ENCODE results near the gene CHST15. TPM values are rescaled to one million over a fixed set of nuclear protein-coding genes. Genes with fewer than 3 reads are reported as not detected.

CHST15 gene
- polyA plus RNA-seq, 1 experiment = 6.2 TPM

- H3K27me3 ChIP-seq (ENCODE audit: control insufficient read depth, insufficient read depth, low read length) = peaks cover 2% of the 10 kb centered on the region
- ChIA-PET CTCF (interaction anchor here (1.2 kb wide), 1 partner anchor 12 kb away, joined by 4 read pairs; no protein-coding TSS in a partner anchor), POLR2A (interaction anchor here (0.6 kb wide), 1 partner anchor 15 kb away, joined by 3 read pairs; no protein-coding TSS in a partner anchor)
- H3K4me3 ChIP-seq (ENCODE audit: low read depth, low read length) = no peak overlapping the region
- TF ChIP-seq, protein P1, sequence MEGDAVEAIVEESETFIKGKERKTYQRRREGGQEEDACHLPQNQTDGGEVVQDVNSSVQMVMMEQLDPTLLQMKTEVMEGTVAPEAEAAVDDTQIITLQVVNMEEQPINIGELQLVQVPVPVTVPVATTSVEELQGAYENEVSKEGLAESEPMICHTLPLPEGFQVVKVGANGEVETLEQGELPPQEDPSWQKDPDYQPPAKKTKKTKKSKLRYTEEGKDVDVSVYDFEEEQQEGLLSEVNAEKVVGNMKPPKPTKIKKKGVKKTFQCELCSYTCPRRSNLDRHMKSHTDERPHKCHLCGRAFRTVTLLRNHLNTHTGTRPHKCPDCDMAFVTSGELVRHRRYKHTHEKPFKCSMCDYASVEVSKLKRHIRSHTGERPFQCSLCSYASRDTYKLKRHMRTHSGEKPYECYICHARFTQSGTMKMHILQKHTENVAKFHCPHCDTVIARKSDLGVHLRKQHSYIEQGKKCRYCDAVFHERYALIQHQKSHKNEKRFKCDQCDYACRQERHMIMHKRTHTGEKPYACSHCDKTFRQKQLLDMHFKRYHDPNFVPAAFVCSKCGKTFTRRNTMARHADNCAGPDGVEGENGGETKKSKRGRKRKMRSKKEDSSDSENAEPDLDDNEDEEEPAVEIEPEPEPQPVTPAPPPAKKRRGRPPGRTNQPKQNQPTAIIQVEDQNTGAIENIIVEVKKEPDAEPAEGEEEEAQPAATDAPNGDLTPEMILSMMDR (IDR thresholded peaks at IDR 0.05; ENCODE audit: insufficient read depth, low read depth, low read length) = no peak
- H3K36me3 ChIP-seq (ENCODE audit: control insufficient read depth, insufficient read depth, low read length) = no peaks in the 10 kb centered on the region
- peak; percentile 51 for DNase-seq (ENCODE audit: low read depth)
Observed at GRCh38 chr10:124138195-124138882, 44.9 kb upstream of the CHST15 start.

GRCh38 chr10:124134251-124134893, 41.0 kb upstream of the CHST15 start:
- Histone ChIP-seq H3K27me3 (ENCODE audit: control insufficient read depth, insufficient read depth, low read length) (peaks cover 1% of the 10 kb centered on the region), H3K36me3 (ENCODE audit: control insufficient read depth, insufficient read depth, low read length) (no peaks in the 10 kb centered on the region), H3K4me3 (ENCODE audit: low read depth, low read length) (no peak overlapping the region)
- ChIA-PET POLR2A (no interaction called here), CTCF (interaction anchor here (0.9 to 1.9 kb wide), 2 partner anchors 8 to 30 kb away, joined by 3 to 5 read pairs; no protein-coding TSS in a partner anchor)
- no peak for DNase-seq (ENCODE audit: low read depth)
- TF ChIP-seq, protein P1 (IDR thresholded peaks at IDR 0.05; ENCODE audit: insufficient read depth, low read depth, low read length) = no peak

DNA sequence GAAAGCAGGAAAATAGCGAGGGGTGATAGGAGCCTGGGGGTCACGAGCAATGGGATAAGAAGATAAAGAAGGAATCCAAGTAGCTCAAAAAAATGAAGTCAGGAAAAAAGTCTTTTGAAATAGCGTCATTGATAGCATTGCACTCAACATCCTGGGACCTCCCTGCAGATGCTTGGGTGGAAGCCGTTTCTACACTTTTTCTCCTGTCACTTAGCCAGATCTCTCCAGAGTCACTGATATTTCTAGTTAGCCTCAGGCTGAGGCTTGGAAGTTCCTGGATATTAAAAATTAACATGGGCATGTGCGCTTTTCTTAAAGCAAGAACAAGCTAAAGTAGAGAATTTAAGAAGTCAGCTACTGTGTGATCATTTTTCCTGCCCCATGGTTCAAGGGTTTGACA, 39.5 kb upstream of the CHST15 start:
- DNase-seq (ENCODE audit: low read depth) = no peak
- H3K4me3 ChIP-seq (ENCODE audit: low read depth, low read length) = no peak overlapping the region
- TF ChIP-seq, protein P1 (IDR thresholded peaks at IDR 0.05; ENCODE audit: insufficient read depth, low read depth, low read length) = no peak
- CTCF ChIA-PET = no interaction called here
- H3K36me3 ChIP-seq (ENCODE audit: control insufficient read depth, insufficient read depth, low read length) = no peaks in the 10 kb centered on the region
- POLR2A ChIA-PET = no interaction called here
- H3K27me3 ChIP-seq (ENCODE audit: control insufficient read depth, insufficient read depth, low read length) = peaks cover 1% of the 10 kb centered on the region

- no peaks in the 10 kb centered on the region for H3K36me3 ChIP-seq (ENCODE audit: control insufficient read depth, insufficient read depth, low read length)
- H3K4me3 ChIP-seq (ENCODE audit: low read depth, low read length) = no peak overlapping the region
- POLR2A ChIA-PET = no interaction called here
- H3K27me3 ChIP-seq (ENCODE audit: control insufficient read depth, insufficient read depth, low read length) = peaks cover 1% of the 10 kb centered on the region
- DNase-seq (ENCODE audit: low read depth) = no peak
- TF ChIP-seq, protein P1 (IDR thresholded peaks at IDR 0.05; ENCODE audit: insufficient read depth, low read depth, low read length) = no peak
- CTCF ChIA-PET = no interaction called here
Observed at GRCh38 chr10:124132306-124132705, 38.9 kb upstream of the CHST15 start.

- Histone ChIP-seq H3K36me3 (ENCODE audit: control insufficient read depth, insufficient read depth, low read length) (no peaks in the 10 kb centered on the region), H3K4me3 (ENCODE audit: low read depth, low read length) (no peak overlapping the region), H3K27me3 (ENCODE audit: control insufficient read depth, insufficient read depth, low read length) (0 out of 2 replicates have a peak, but pooled peaks cover 1% of the 10 kb centered on the region)
- TF ChIP-seq, protein P1 (IDR thresholded peaks at IDR 0.05; ENCODE audit: insufficient read depth, low read depth, low read length) = no peak
- POLR2A ChIA-PET = no interaction called here
- CTCF ChIA-PET = no interaction called here
- DNase-seq (ENCODE audit: low read depth) = no peak
Observed at GRCh38 chr10:124131172-124131571, 37.8 kb upstream of the CHST15 start.

All from BJ (cell line).